PFSK-1 (cell line): Measurements from ENCODE around the gene FMNL2.

Source experiments
- FOXP2 ChIP-seq: optimal IDR thresholded peaks from 2 replicates; pipeline ENCODE3; 2011; ENCODE audit warnings: borderline replicate concordance, control low read depth, inconsistent platforms; ENCODE audit not compliant: insufficient read depth; ENCODE audit errors: extremely low read length, extremely low read depth
- POLR2AphosphoS5 ChIP-seq: IDR thresholded peaks from 2 replicates; pipeline ENCODE4 v1.6.1; 2012; ENCODE audit warnings: low read depth, mild to moderate bottlenecking, control low read depth, low read length, moderate library complexity
- REST ChIP-seq, 2 experiments: IDR thresholded peaks; 2 replicates each; pipeline versions ENCODE4 v1.6.1 to v1.8.0; 2011 to 2012; ENCODE audit warnings: low read depth in 2 of 2, low read length in 2 of 2, control low read depth in 1 of 2, inconsistent platforms in 1 of 2, mild to moderate bottlenecking in 1 of 2, moderate library complexity in 1 of 2; ENCODE audit not compliant: insufficient read depth in 1 of 2
- SIN3A ChIP-seq: IDR thresholded peaks from 2 replicates; pipeline ENCODE4 v1.6.1; 2012; ENCODE audit warnings: mild to moderate bottlenecking, low read length, moderate library complexity, borderline replicate concordance; ENCODE audit not compliant: insufficient read depth
- TAF1 ChIP-seq: IDR thresholded peaks from 2 replicates; pipeline ENCODE4 v1.6.1; 2012; ENCODE audit warnings: low read length, control low read depth, borderline replicate concordance; ENCODE audit not compliant: insufficient read depth

FMNL2 gene

GRCh38 chr2:152594792-152595191, 259.8 kb downstream of the FMNL2 start:
- TF ChIP-seq FOXP2 (no peak), SIN3A (no peak), POLR2AphosphoS5 (no peak), TAF1 (no peak), REST (IDR thresholded peaks at IDR 0.05; ENCODE audit: insufficient read depth in 1 of 2, low read depth in 2 of 2, low read length in 2 of 2) (no peak)

- TF ChIP-seq POLR2AphosphoS5 (no peak), TAF1 (no peak), SIN3A (no peak), REST (IDR thresholded peaks at IDR 0.05; ENCODE audit: insufficient read depth in 1 of 2, low read depth in 2 of 2, low read length in 2 of 2) (no peak), FOXP2 (no peak)
Measured at GRCh38 chr2:152598975-152599759, 264.2 kb downstream of the FMNL2 start.

- TF ChIP-seq TAF1 (no peak), FOXP2 (no peak), REST (IDR thresholded peaks at IDR 0.05; ENCODE audit: insufficient read depth in 1 of 2, low read depth in 2 of 2, low read length in 2 of 2) (no peak), SIN3A (no peak), POLR2AphosphoS5 (no peak)
Measured at GRCh38 chr2:152600051-152600657, 265.2 kb downstream of the FMNL2 start.

GRCh38 chr2:152600697-152601096, 265.7 kb downstream of the FMNL2 start:
- no peak for TF ChIP-seq POLR2AphosphoS5
- no peak for TF ChIP-seq FOXP2
- no peak for TF ChIP-seq TAF1
- TF ChIP-seq REST (IDR thresholded peaks at IDR 0.05; ENCODE audit: insufficient read depth in 1 of 2, low read depth in 2 of 2, low read length in 2 of 2): no peak
- no peak for TF ChIP-seq SIN3A
